H1 (cell line): Measurements from ENCODE around the gene MYRIP. TPM values are rescaled to one million over a fixed set of nuclear protein-coding genes. Genes with fewer than 3 reads are reported as not detected.

Experiments
- CTCF ChIA-PET: fragments of 300-600 bp; sonication (Branson Sonifier 250); formaldehyde crosslinking; loops from one replicate; lab custom pipeline; 2021; ENCODE audit not compliant: partially characterized antibody; lab: Charles Lee
- POLR2A ChIA-PET: fragments of 300-600 bp; sonication (Branson Sonifier 250); formaldehyde crosslinking; loops from one replicate; lab custom pipeline; 2021; ENCODE audit warnings: inconsistent platforms; ENCODE audit not compliant: partially characterized antibody; lab: Charles Lee
- DNase-seq, 2 experiments: peaks; one replicate each; pipeline versions ENCODE4 v3.0.0 to v3.0.0-alpha.2; 2010 to 2022; ENCODE audit warnings: low spot score in 2 of 2, low read depth in 1 of 2, mixed read lengths in 1 of 2
- FAIRE-seq: peaks from 2 replicates; lab custom pipeline; 2011; peaks lifted over from hg19 to GRCh38; lab: Jason Lieb, UNC
- H2AFZ ChIP-seq: 2 replicates; pipeline ENCODE4 v1.8.1; 2012; ENCODE audit warnings: low read length, inconsistent platforms
- H2AK5ac ChIP-seq: 2 replicates; pipeline ENCODE4 v1.6.1; 2013; ENCODE audit warnings: low read depth, low read length
- H2BK120ac ChIP-seq: replicated peaks from 2 replicates; pipeline ENCODE3; 2013; ENCODE audit warnings: low read depth, low read length, inconsistent platforms
- H2BK12ac ChIP-seq: 2 replicates; pipeline ENCODE4 v1.6.1; 2013; ENCODE audit warnings: low read depth, low read length
- H2BK15ac ChIP-seq: 2 replicates; pipeline ENCODE4 v1.6.1; 2013; ENCODE audit warnings: low read length
- H2BK20ac ChIP-seq: 2 replicates; pipeline ENCODE4 v1.6.1; 2013; ENCODE audit warnings: low read length
- H2BK5ac ChIP-seq: 2 replicates; pipeline ENCODE4 v1.6.1; 2013; ENCODE audit warnings: low read depth, low read length
- H3K14ac ChIP-seq: 2 replicates; pipeline ENCODE4 v1.6.1; 2013; ENCODE audit warnings: inconsistent platforms; ENCODE audit not compliant: insufficient read length
- H3K18ac ChIP-seq: 2 replicates; pipeline ENCODE4 v1.6.1; 2013; ENCODE audit warnings: low read length; ENCODE audit errors: extremely low read depth
- H3K23ac ChIP-seq: 2 replicates; pipeline ENCODE4 v1.6.1; 2013; ENCODE audit warnings: inconsistent platforms; ENCODE audit not compliant: insufficient read length
- H3K23me2 ChIP-seq: 2 replicates; pipeline ENCODE4 v1.6.1; 2013; ENCODE audit warnings: low read depth, low read length
- H3K27ac ChIP-seq: 2 replicates; pipeline ENCODE4 v1.6.1; 2011; ENCODE audit warnings: low read depth, low read length, inconsistent platforms
- H3K27me3 ChIP-seq, 4 experiments: replicated peaks in 1 of 4; 1 replicate in 1 of 4; 2 replicates in 3 of 4; pipeline versions ENCODE4 v1.6.1 to v1.8.1; 2011 to 2013; ENCODE audit warnings: low read length in 3 of 4, mild to moderate bottlenecking in 3 of 4, inconsistent platforms in 2 of 4, mixed read lengths in 2 of 4, moderate library complexity in 1 of 4; ENCODE audit not compliant: control insufficient read depth in 3 of 4, insufficient read depth in 3 of 4; ENCODE audit errors: extremely low read depth in 1 of 4
- H3K36me3 ChIP-seq, 4 experiments: 2 replicates each; pipeline versions ENCODE4 v1.6.1 to v1.8.1; 2011 to 2013; ENCODE audit warnings: mild to moderate bottlenecking in 4 of 4, low read length in 3 of 4, moderate library complexity in 2 of 4, control low read depth in 1 of 4, inconsistent platforms in 1 of 4; ENCODE audit not compliant: insufficient read depth in 4 of 4, control insufficient read depth in 2 of 4
- H3K4ac ChIP-seq: replicated peaks from 2 replicates; pipeline ENCODE3; 2013; ENCODE audit warnings: low read length, low read depth, mixed read lengths, inconsistent platforms; ENCODE audit not compliant: insufficient read length
- H3K4me1 ChIP-seq, 4 experiments: replicated peaks in 1 of 4; 1 replicate in 1 of 4; 2 replicates in 3 of 4; pipeline versions ENCODE4 v1.6.1 to v1.8.1; 2011 to 2013; ENCODE audit warnings: low read length in 3 of 4, inconsistent platforms in 2 of 4, mixed read lengths in 1 of 4; ENCODE audit not compliant: insufficient read depth in 4 of 4, control insufficient read depth in 3 of 4
- H3K4me2 ChIP-seq, 2 experiments: 2 replicates each; pipeline versions ENCODE4 v1.6.1 to v1.8.1; 2011 to 2013; ENCODE audit warnings: low read depth in 2 of 2, low read length in 2 of 2, control low read depth in 1 of 2, inconsistent platforms in 1 of 2, mild to moderate bottlenecking in 1 of 2; ENCODE audit not compliant: insufficient read depth in 1 of 2
- H3K4me3 ChIP-seq, 4 experiments: fragments of 200-600, 300-600 bp in 1 of 4; sonication (generic), shearing (Covaris generic), sonication (Bioruptor Twin) in 1 of 4; 2 replicates each; pipeline versions ENCODE4 v1.5.1 to v1.8.1; 2011 to 2016; ENCODE audit warnings: low read length in 4 of 4, low read depth in 3 of 4, control low read depth in 2 of 4, inconsistent platforms in 2 of 4, mild to moderate bottlenecking in 2 of 4, mixed read lengths in 1 of 4, moderate library complexity in 1 of 4; ENCODE audit not compliant: insufficient read depth in 2 of 4; ENCODE audit errors: extremely low read depth in 1 of 4
- H3K56ac ChIP-seq: replicated peaks from 2 replicates; pipeline ENCODE3; 2013; ENCODE audit warnings: low read depth, mild to moderate bottlenecking, mixed read lengths, low read length, inconsistent platforms; ENCODE audit not compliant: insufficient read length
- H3K79me1 ChIP-seq: 2 replicates; pipeline ENCODE4 v1.6.1; 2013; ENCODE audit warnings: low read depth, low read length, control low read depth
- H3K79me2 ChIP-seq, 2 experiments: 2 replicates each; pipeline versions ENCODE4 v1.6.1 to v1.8.1; 2012 to 2013; ENCODE audit warnings: low read length in 2 of 2, mild to moderate bottlenecking in 2 of 2, inconsistent platforms in 1 of 2; ENCODE audit not compliant: insufficient read depth in 2 of 2, control insufficient read depth in 1 of 2
- H3K9ac ChIP-seq, 4 experiments: replicated peaks in 1 of 4; 1 replicate in 1 of 4; 2 replicates in 3 of 4; pipeline versions ENCODE4 v1.6.1 to v1.8.1; 2011 to 2013; ENCODE audit warnings: low read depth in 3 of 4, low read length in 3 of 4, control low read depth in 2 of 4, mild to moderate bottlenecking in 2 of 4, moderate library complexity in 2 of 4, inconsistent platforms in 1 of 4; ENCODE audit errors: extremely low read depth in 1 of 4
- H3K9me3 ChIP-seq, 2 experiments: 2 replicates each; pipeline versions ENCODE4 v1.6.1 to v1.8.1; 2012 to 2013; ENCODE audit warnings: mild to moderate bottlenecking in 2 of 2, moderate library complexity in 2 of 2, control low read depth in 1 of 2, inconsistent platforms in 1 of 2, low read depth in 1 of 2, low read length in 1 of 2, mixed read lengths in 1 of 2; ENCODE audit not compliant: insufficient read depth in 2 of 2
- H4K20me1 ChIP-seq, 2 experiments: replicated peaks in 1 of 2; 2 replicates each; pipeline versions ENCODE3 to v1.8.1; 2011 to 2013; ENCODE audit warnings: inconsistent platforms in 2 of 2, low read length in 2 of 2, mild to moderate bottlenecking in 1 of 2; ENCODE audit not compliant: insufficient read depth in 2 of 2, control insufficient read depth in 1 of 2
- H4K5ac ChIP-seq: 2 replicates; pipeline ENCODE4 v1.6.1; 2013; ENCODE audit warnings: low read length, low read depth, mixed read lengths, inconsistent platforms; ENCODE audit not compliant: insufficient read length
- H4K8ac ChIP-seq: 2 replicates; pipeline ENCODE4 v1.8.0; 2013; ENCODE audit warnings: mild to moderate bottlenecking, moderate library complexity, low read length, inconsistent platforms; ENCODE audit not compliant: insufficient read depth; ENCODE audit errors: extremely low read depth
- H4K91ac ChIP-seq: replicated peaks from 2 replicates; pipeline ENCODE3; 2013; ENCODE audit warnings: low read length, mixed read lengths, inconsistent platforms; ENCODE audit not compliant: insufficient read length
- CBX5 ChIP-seq: fragments of 300-800, 300-1000 bp; sonication (generic); IDR thresholded peaks from 2 replicates; pipeline ENCODE4 v1.7.1; 2016; ENCODE audit warnings: antibody characterized with exemption, low read length, low read depth
- CREB1 ChIP-seq: IDR thresholded peaks from 2 replicates; pipeline ENCODE4 v1.6.1; 2012; ENCODE audit warnings: inconsistent platforms
- HDAC2 ChIP-seq, 2 experiments: fragments of 300-600 bp in 1 of 2; sonication (generic) in 1 of 2; IDR thresholded peaks; 2 replicates each; pipeline ENCODE4 v1.6.1; 2011 to 2012; ENCODE audit warnings: low read depth in 2 of 2, low read length in 2 of 2, mild to moderate bottlenecking in 2 of 2, moderate library complexity in 2 of 2, borderline replicate concordance in 1 of 2, inconsistent platforms in 1 of 2
- WGBS, 2 experiments: shearing (Covaris generic) in 1 of 2; methylation state at CpG; one replicate each; pipeline versions ENCODE4 v1.1.6 to v1.1.7; 2013 to 2015; ENCODE audit warnings: low lambda C conversion rate in 2 of 2, mixed read lengths in 2 of 2, inconsistent platforms in 1 of 2, low coverage in 1 of 2, missing lambda C conversion rate in 1 of 2; ENCODE audit not compliant: insufficient replicate concordance in 2 of 2, insufficient coverage in 1 of 2, insufficient read length in 1 of 2; ENCODE audit errors: extremely low coverage in 1 of 2, missing lambda C conversion rate in 1 of 2; 5-methylcytosine and 5-hydroxymethylcytosine counted together
- polyA plus RNA-seq, 7 experiments: library from polyadenylated mRNA; depleted of rRNA in 3 of 7; stranded (reverse) in 5 of 7; unstranded in 2 of 7; fragments of >200 nt in 5 of 7; fragments of 200-250 nt in 2 of 7; gene quantifications; 1 replicate in 5 of 7; 2 replicates in 1 of 7; 4 replicates in 1 of 7; pipeline versions ENCODE4 v1.2.1 to v1.2.3, GENCODE V29; 2011 to 2013; ENCODE audit warnings: missing spikeins in 2 of 7, mixed read lengths in 2 of 7
- total RNA-seq: library from RNA; stranded (reverse); fragmentation: NEBNext Ultra II Directional; extraction: Animal tissue kit (Norgen Biotek cat#: 25700); gene quantifications from 2 replicates; pipeline ENCODE4 v1.2.1, GENCODE V29; 2021

The MYRIP gene
- total and polyA plus RNA-seq, 2 of the 8 experiments (the other 6 are each of a cell fraction or from before 2014, with no cell fraction given) = 0.54 to 4.3 TPM

GRCh38 chr3:40057077-40057476 is 247.7 kb downstream of the MYRIP start:
- Histone ChIP-seq H3K23me2 (no peaks in the 10 kb centered on the region), H3K14ac (no peak overlapping the region), H3K9me3 (no peaks in the 10 kb centered on the region), H3K4me3 (no peak overlapping the region), H3K79me2 (no peaks in the 10 kb centered on the region), H4K8ac (no peak overlapping the region), H3K23ac (no peak overlapping the region), H2BK20ac (no peak overlapping the region), H2AK5ac (no peak overlapping the region), H3K4ac (no peak overlapping the region), H3K27me3 (peaks cover 0 to 1% (median 0%) of the 10 kb centered on the region in 4 experiments; a peak in 1 of 7 replicates), H3K56ac (no peak overlapping the region), H4K20me1 (no peaks in the 10 kb centered on the region), H3K9ac (no peak overlapping the region), H2BK12ac (no peak overlapping the region), H2AFZ (no peak overlapping the region), H3K18ac (no peak overlapping the region), H4K5ac (no peak overlapping the region), H3K36me3 (no peaks in the 10 kb centered on the region), H4K91ac (no peak overlapping the region), H3K4me2 (no peak overlapping the region), H3K27ac (no peak overlapping the region), H2BK15ac (no peak overlapping the region), H2BK5ac (no peak overlapping the region), H2BK120ac (no peak overlapping the region), H3K79me1 (no peaks in the 10 kb centered on the region), H3K4me1 (no peaks in the 10 kb centered on the region)
- ChIA-PET POLR2A (no interaction called here), CTCF (no interaction called here)
- DNase-seq (no peak), FAIRE-seq (no peak)
- WGBS, 2 experiments = 78% methylated on average over 2 of the region's 2 CpGs; no CpG with 5 or more reads in 1 of the 2 experiments
- TF ChIP-seq CBX5 = no peak
- TF ChIP-seq HDAC2 (IDR thresholded peaks at IDR 0.05; ENCODE audit: borderline replicate concordance in 1 of 2, low read depth in 2 of 2, low read length in 2 of 2) = no peak
- no peak for TF ChIP-seq CREB1
